Endothelial cell of umbilical vein (primary cell): ENCODE measurements around the gene GCH1. TPM values are rescaled to one million over a fixed set of nuclear protein-coding genes. Genes with fewer than 3 reads are reported as not detected.

Source experiments
- BruUV-seq: library from RNA; stranded (reverse); fragments of 400-500 nt; replicated peaks from 2 replicates; lab custom pipeline; 2021; lab: Mats Ljungman, UMichigan
- CTCF ChIA-PET: fragments of 300-600, 350-600 bp; sonication (Branson Sonifier 250); formaldehyde crosslinking; loops from one replicate; lab custom pipeline; 2021; ENCODE audit warnings: antibody characterized with exemption, inconsistent platforms; lab: Charles Lee
- POLR2A ChIA-PET: fragments of 300-600, 350-600 bp; sonication (Branson Sonifier 250); formaldehyde crosslinking; loops from one replicate; lab custom pipeline; 2021; ENCODE audit warnings: antibody characterized with exemption, inconsistent platforms; lab: Charles Lee
- DNase-seq: peaks from one replicate; pipeline ENCODE4 v3.0.0-alpha.2; 2011; ENCODE audit warnings: low read depth, low spot score
- FAIRE-seq: peaks from 2 replicates; lab custom pipeline; 2011; peaks lifted over from hg19 to GRCh38; lab: Jason Lieb, UNC
- H2AFZ ChIP-seq: 2 replicates; pipeline ENCODE4 v1.6.0; 2012; ENCODE audit warnings: low read depth, low read length, control low read depth, inconsistent platforms
- H3K27ac ChIP-seq: 2 replicates; pipeline ENCODE4 v1.5.1; 2011; ENCODE audit warnings: low read depth, mild to moderate bottlenecking, control low read depth, low read length, moderate library complexity; ENCODE audit not compliant: insufficient read depth
- H3K27me3 ChIP-seq, 2 experiments: 2 replicates each; pipeline versions ENCODE4 v1.6.0 to v1.6.1; 2011; ENCODE audit warnings: low read length in 2 of 2, mixed read lengths in 1 of 2; ENCODE audit not compliant: control insufficient read depth in 2 of 2, insufficient read depth in 2 of 2
- H3K36me3 ChIP-seq, 2 experiments: 2 replicates in 1 of 2; 3 replicates in 1 of 2; pipeline ENCODE4 v1.5.1; 2011; ENCODE audit warnings: low read length in 2 of 2, mild to moderate bottlenecking in 1 of 2, moderate library complexity in 1 of 2; ENCODE audit not compliant: control insufficient read depth in 2 of 2, insufficient read depth in 2 of 2; ENCODE audit errors: extremely low read depth in 1 of 2
- H3K4me1 ChIP-seq: 3 replicates; pipeline ENCODE4 v1.5.1; 2011; ENCODE audit warnings: mild to moderate bottlenecking, low read length; ENCODE audit not compliant: control insufficient read depth, insufficient read depth; ENCODE audit errors: extremely low read depth
- H3K4me2 ChIP-seq: 2 replicates; pipeline ENCODE4 v1.6.1; 2011; ENCODE audit warnings: low read length, control low read depth, mixed read lengths; ENCODE audit not compliant: insufficient read depth
- H3K4me3 ChIP-seq, 3 experiments: fragments of 200-600 bp in 1 of 3; sonication (generic), shearing (Covaris generic) in 1 of 3; replicated peaks in 1 of 3; 2 replicates each; pipeline ENCODE4 v1.5.1; 2011 to 2016; ENCODE audit warnings: control low read depth in 3 of 3, low read length in 3 of 3, mild to moderate bottlenecking in 2 of 3, inconsistent platforms in 1 of 3, low read depth in 1 of 3, moderate library complexity in 1 of 3; ENCODE audit not compliant: insufficient read depth in 1 of 3
- H3K79me2 ChIP-seq: 2 replicates; pipeline ENCODE4 v1.6.0; 2012; ENCODE audit warnings: low read length, inconsistent platforms; ENCODE audit not compliant: control insufficient read depth, insufficient read depth
- H3K9ac ChIP-seq: replicated peaks from 2 replicates; pipeline ENCODE3; 2011; ENCODE audit warnings: low read length, control low read depth; ENCODE audit not compliant: insufficient read depth; ENCODE audit errors: extremely low read depth
- H3K9me1 ChIP-seq: replicated peaks from 3 replicates; pipeline ENCODE4 v1.6.0; 2011; ENCODE audit warnings: mild to moderate bottlenecking, low read length; ENCODE audit not compliant: control insufficient read depth, insufficient read depth; ENCODE audit errors: extremely low read depth
- H3K9me3 ChIP-seq: replicated peaks from 2 replicates; pipeline ENCODE4 v1.5.1; 2012; ENCODE audit warnings: low read length, inconsistent platforms; ENCODE audit not compliant: control insufficient read depth, insufficient read depth
- H4K20me1 ChIP-seq: replicated peaks from 2 replicates; pipeline ENCODE3; 2011; ENCODE audit warnings: mild to moderate bottlenecking, low read length; ENCODE audit not compliant: control insufficient read depth, insufficient read depth; ENCODE audit errors: extremely low read depth
- CTCF ChIP-seq, 2 donors: IDR thresholded peaks; 1 replicate in 1 of 2; 2 replicates in 1 of 2; pipeline ENCODE4 v1.5.1; 2011; ENCODE audit warnings: low read length in 2 of 2, mild to moderate bottlenecking in 2 of 2, moderate library complexity in 2 of 2, control low read depth in 1 of 2, inconsistent platforms in 1 of 2, low read depth in 1 of 2; ENCODE audit not compliant: insufficient read depth in 1 of 2; ENCODE audit errors: extremely low read depth in 1 of 2
- EZH2 ChIP-seq: IDR thresholded peaks from 2 replicates; pipeline ENCODE4 v1.6.1; 2012; ENCODE audit warnings: borderline replicate concordance, low read depth, mild to moderate bottlenecking, moderate library complexity, low read length, inconsistent platforms; ENCODE audit not compliant: severe bottlenecking
- FOS ChIP-seq: IDR thresholded peaks from 2 replicates; pipeline ENCODE4 v1.6.1; 2011; ENCODE audit warnings: mild to moderate bottlenecking, low read length, moderate library complexity, borderline replicate concordance; ENCODE audit not compliant: insufficient read depth
- GATA2 ChIP-seq: IDR thresholded peaks from 2 replicates; pipeline ENCODE4 v1.7.0; 2011; ENCODE audit warnings: low read depth, mild to moderate bottlenecking, moderate library complexity, mixed read lengths, low read length; ENCODE audit not compliant: insufficient read length, insufficient read depth
- JUN ChIP-seq: IDR thresholded peaks from 2 replicates; pipeline ENCODE4 v1.6.1; 2011; ENCODE audit warnings: borderline replicate concordance, low read depth; ENCODE audit not compliant: insufficient read length, insufficient read depth
- MAX ChIP-seq: IDR thresholded peaks from 2 replicates; pipeline ENCODE4 v1.6.1; 2011; ENCODE audit not compliant: insufficient read depth, insufficient read length
- MYC ChIP-seq: IDR thresholded peaks from one replicate; pipeline ENCODE4 v1.6.1; 2011; ENCODE audit warnings: mild to moderate bottlenecking, low read depth, low read length
- POLR2A ChIP-seq: IDR thresholded peaks from 2 replicates; pipeline ENCODE4 v1.6.1; 2012; ENCODE audit warnings: low read depth, mild to moderate bottlenecking, control low read depth, low read length
- POLR2AphosphoS5 ChIP-seq: IDR thresholded peaks from 2 replicates; pipeline ENCODE4 v1.6.1; 2012; ENCODE audit warnings: low read depth, mild to moderate bottlenecking, control low read depth, low read length, moderate library complexity; ENCODE audit not compliant: insufficient read depth
- dilution Hi-C: fragments of 300-500 bp; cut with MboI; formaldehyde crosslinking; loops from one replicate; pipeline ENCODE4 v1.15.0; 2019; ENCODE audit warnings: low sequenced_read_pairs; ENCODE audit not compliant: extremely low pct_ligation_motif_present
- intact Hi-C: fragments of 100-400 bp; cut with micrococcal nuclease; formaldehyde crosslinking; loops from one replicate; pipeline ENCODE4 v1.10.0; 2022
- polyA plus RNA-seq, 4 experiments: library from polyadenylated mRNA; depleted of rRNA in 3 of 4; stranded (reverse) in 3 of 4; unstranded in 1 of 4; fragments of >200 nt; gene quantifications; 2 replicates each; pipeline versions ENCODE4 v1.2.1 to v1.2.3, GENCODE V29; 2011 to 2012; ENCODE audit warnings: missing spikeins in 1 of 4
- total RNA-seq: library from RNA; stranded (reverse); gene quantifications from 2 replicates; pipeline ENCODE4 v1.2.3, GENCODE V29; 2021

GCH1 gene
- total and polyA plus RNA-seq, 2 donors (not counting 3 experiments of a cell fraction or from before 2014, with no cell fraction given): 3.6 to 4.6 TPM

GRCh38 chr14:54852215-54852614, 50.4 kb downstream of the GCH1 start:
- ChIA-PET POLR2A (no interaction called here), CTCF (no interaction called here)
- H3K79me2 ChIP-seq: no peaks in the 10 kb centered on the region
- FAIRE-seq (no peak), DNase-seq (no peak)
- H2AFZ ChIP-seq: no peak overlapping the region
- H3K27me3 ChIP-seq: no peaks in the 10 kb centered on the region
- no peaks in the 10 kb centered on the region for H3K9me1 ChIP-seq
- intact Hi-C loops: no loop called here
- no peak overlapping the region for H3K27ac ChIP-seq
- no peaks in the 10 kb centered on the region for H4K20me1 ChIP-seq
- no peaks in the 10 kb centered on the region for H3K36me3 ChIP-seq
- no peak overlapping the region for H3K9ac ChIP-seq
- no peaks in the 10 kb centered on the region for H3K4me1 ChIP-seq
- no peaks in the 10 kb centered on the region for H3K9me3 ChIP-seq
- dilution Hi-C loops: no loop called here
- no peak overlapping the region for H3K4me3 ChIP-seq
- TF ChIP-seq POLR2A (no peak), MAX (no peak), GATA2 (no peak)
- H3K4me2 ChIP-seq: no peak overlapping the region
- no TSS peak for BruUV-seq

GRCh38 chr14:54848910-54849309, 53.7 kb downstream of the GCH1 start:
- BruUV-seq: no TSS peak
- FAIRE-seq: no peak

More at GRCh38 chr14:54848910-54849309, 53.7 kb downstream of the GCH1 start:
- no peaks in the 10 kb centered on the region for H4K20me1 ChIP-seq
- POLR2A ChIA-PET: no interaction called here
- H3K27ac ChIP-seq: no peak overlapping the region
- dilution Hi-C loops: no loop called here
- H3K4me1 ChIP-seq: no peaks in the 10 kb centered on the region
- no peaks in the 10 kb centered on the region for H3K9me1 ChIP-seq
- H2AFZ ChIP-seq: no peak overlapping the region
- H3K4me2 ChIP-seq: no peak overlapping the region
- H3K27me3 ChIP-seq: no peaks in the 10 kb centered on the region
- DNase-seq: no peak
- H3K9ac ChIP-seq: no peak overlapping the region
- no peak for TF ChIP-seq GATA2
- no peak for TF ChIP-seq MAX
- TF ChIP-seq CTCF (IDR thresholded peaks at IDR 0.05; ENCODE audit: extremely low read depth in 1 of 2, insufficient read depth in 1 of 2, low read depth in 1 of 2, low read length in 2 of 2): no peak
- no peak for TF ChIP-seq JUN
- no peak for TF ChIP-seq POLR2AphosphoS5
- TF ChIP-seq FOS: no peak
- TF ChIP-seq POLR2A: no peak
- TF ChIP-seq MYC: no peak
- TF ChIP-seq EZH2: no peak
- H3K79me2 ChIP-seq: no peaks in the 10 kb centered on the region
- CTCF ChIA-PET: interaction anchor here (1.0 to 1.6 kb wide), 2 partner anchors 9 to 43 kb away, joined by 3 to 7 read pairs; no protein-coding TSS in a partner anchor
- H3K4me3 ChIP-seq: no peak overlapping the region
- H3K36me3 ChIP-seq: no peaks in the 10 kb centered on the region
- intact Hi-C loops: no loop called here
- H3K9me3 ChIP-seq: no peaks in the 10 kb centered on the region
